ENCODE measurements around the gene OR4N5.
"Not testable (repeated sequence)": the region's sequence is repeated elsewhere in the genome, so short reads cannot be mapped to it uniquely, and the experiment has no call there.

The OR4N5 gene

GRCh38 chr14:20138520-20138919 lies at the start of gene OR4N5:
Gene OR4N5, plus strand, starts transcription at chr14:20138820. Its CDS starts 4,916 bp downstream, at chr14:20143736.
- no peak for TF ChIP-seq CTCF (IDR thresholded peaks at IDR 0.05; ENCODE audit: insufficient read depth, low read depth, low read length, missing control alignments)
- H3K4me3 ChIP-seq (ENCODE audit: low read depth, low read length) = no peak within 1 kb of the TSS
- DNase-seq (ENCODE audit: low read depth) = no peak

GRCh38 chr14:20092050-20092449 lies 46.6 kb upstream of the OR4N5 start:
- H3K4me3 ChIP-seq (ENCODE audit: low read depth, low read length) = no peak overlapping the region
- TF ChIP-seq CTCF (IDR thresholded peaks at IDR 0.05; ENCODE audit: insufficient read depth, low read depth, low read length, missing control alignments) = no peak
- DNase-seq (ENCODE audit: low read depth) = no peak

- DNase-seq (ENCODE audit: low read depth) = no peak
- TF ChIP-seq CTCF (IDR thresholded peaks at IDR 0.05; ENCODE audit: insufficient read depth, low read depth, low read length, missing control alignments) = no peak
- H3K4me3 ChIP-seq (ENCODE audit: low read depth, low read length) = no peak overlapping the region
Measured at GRCh38 chr14:20093442-20093841, 45.2 kb upstream of the OR4N5 start.

GRCh38 chr14:20098926-20099770 lies 39.5 kb upstream of the OR4N5 start:
- DNase-seq (ENCODE audit: low read depth); H3K4me3 ChIP-seq (ENCODE audit: low read depth, low read length): not testable (repeated sequence)

GRCh38 chr14:20110438-20110837 lies 28.2 kb upstream of the OR4N5 start, which contains the start of gene OR4K17:
Gene OR4K17, plus strand, starts transcription at chr14:20110739. Its CDS starts 6,761 bp downstream, at chr14:20117500.
- TF ChIP-seq CTCF (IDR thresholded peaks at IDR 0.05; ENCODE audit: insufficient read depth, low read depth, low read length, missing control alignments) = no peak
- no peak within 1 kb of the TSS for H3K4me3 ChIP-seq (ENCODE audit: low read depth, low read length)
- no peak for DNase-seq (ENCODE audit: low read depth)

- TF ChIP-seq CTCF (IDR thresholded peaks at IDR 0.05; ENCODE audit: insufficient read depth, low read depth, low read length, missing control alignments) = no peak
- DNase-seq (ENCODE audit: low read depth) = no peak
- no peak overlapping the region for H3K4me3 ChIP-seq (ENCODE audit: low read depth, low read length)
Measured at GRCh38 chr14:20112321-20112720, 26.3 kb upstream of the OR4N5 start.

- DNase-seq (ENCODE audit: low read depth) = no peak
- no peak overlapping the region for H3K4me3 ChIP-seq (ENCODE audit: low read depth, low read length)
- TF ChIP-seq CTCF (IDR thresholded peaks at IDR 0.05; ENCODE audit: insufficient read depth, low read depth, low read length, missing control alignments) = no peak
Measured at GRCh38 chr14:20116748-20117147, 21.9 kb upstream of the OR4N5 start.
